A673 (cell line): ENCODE measurements around the gene MCM3AP.

Source experiments
- CTCF ChIP-seq: fragments of 300-800, 200-600 bp; sonication (generic); conservative IDR thresholded peaks from 2 replicates; pipeline ENCODE4 v1.5.1; 2017; ENCODE audit warnings: low read depth, mild to moderate bottlenecking, antibody characterized with exemption, low read length, moderate library complexity, mixed read lengths
- EZH2 ChIP-seq: fragments of 200-600 bp; sonication (generic); IDR thresholded peaks from 2 replicates; pipeline ENCODE4 v1.6.1; 2017; ENCODE audit warnings: borderline replicate concordance, low read depth, mild to moderate bottlenecking, mixed read lengths, antibody characterized with exemption, low read length; ENCODE audit not compliant: poor library complexity, severe bottlenecking

GRCh38 chr21:46211376-46211775 is 74.0 kb downstream of the MCM3AP start:
- TF ChIP-seq CTCF (no peak), EZH2 (no peak)
